Lower leg skin (tissue), 4 donors: ENCODE results near the gene TCERG1L. TPM values are rescaled to one million over a fixed set of nuclear protein-coding genes. Genes with fewer than 3 reads are reported as not detected.
"Not testable (repeated sequence)": the region's sequence is repeated elsewhere in the genome, so short reads cannot be mapped to it uniquely, and the experiment has no call there.

ENCODE experiments used
- DNase-seq, 2 donors: peaks; one replicate each; pipeline ENCODE4 v3.0.0-alpha.2; 2019; ENCODE audit warnings: low spot score in 2 of 2
- H3K4me3 ChIP-seq: fragments of 200-600 bp; sonication (generic); 2 replicates; pipeline ENCODE4 v1.5.1; 2017; ENCODE audit warnings: mild to moderate bottlenecking, low read depth; ENCODE audit not compliant: poor library complexity, severe bottlenecking
- CTCF ChIP-seq, 3 donors: fragments of 450-650 bp; IDR thresholded peaks; one replicate each; pipeline ENCODE4 v1.5.1; 2016; ENCODE audit warnings: antibody characterized with exemption in 3 of 3, mild to moderate bottlenecking in 3 of 3, moderate library complexity in 2 of 3
- POLR2A ChIP-seq, 2 donors: fragments of 450-650 bp; IDR thresholded peaks; one replicate each; pipeline ENCODE4 v1.6.1; 2016 to 2017; ENCODE audit warnings: antibody characterized with exemption in 2 of 2, mild to moderate bottlenecking in 1 of 2, moderate library complexity in 1 of 2
- WGBS, 2 donors: methylation state at CpG; one replicate each; pipeline ENCODE4 v1.1.5; 2018; 5-methylcytosine and 5-hydroxymethylcytosine counted together
- intact Hi-C: fragments of 100-400 bp; cut with DNase I; formaldehyde crosslinking; loops from one replicate; pipeline ENCODE4 v1.15.0; 2023; ENCODE audit warnings: low total_unique reads
- total RNA-seq, 4 donors: library from RNA; depleted of rRNA; stranded (reverse); fragments of >200 nt; gene quantifications; one replicate each; pipeline ENCODE4 v1.1.0, GENCODE V29; 2016

The TCERG1L gene
- total RNA-seq, 4 donors from 2014 or later, result 0.57 to 1.1 (median 0.90) TPM

GRCh38 chr10:131178521-131179331 lies 132.8 kb downstream of the TCERG1L start:
- WGBS, 2 donors, result 59 to 81% methylated on average over 18 to 29 of the region's 29 CpGs
- no peak for TF ChIP-seq POLR2A (IDR thresholded peaks at IDR 0.05)
- TF ChIP-seq CTCF (IDR thresholded peaks at IDR 0.05), result no peak
- DNase-seq, result peak in 1 of 2 donors; percentile 76
- intact Hi-C loops, result no loop called here
- no peak overlapping the region for H3K4me3 ChIP-seq

- peak in 1 of 2 donors; percentile 68 for DNase-seq
- no peak overlapping the region for H3K4me3 ChIP-seq
- intact Hi-C loops, result no loop called here
- WGBS, 2 donors, result 22 to 28% methylated on average over 27 to 30 of the region's 31 CpGs
- TF ChIP-seq POLR2A (IDR thresholded peaks at IDR 0.05), result no peak
- TF ChIP-seq CTCF (IDR thresholded peaks at IDR 0.05), result no peak
These were observed 133.8 kb downstream of the TCERG1L start for GRCh38 chr10:131177431-131178327.

GRCh38 chr10:131176907-131177306 lies 134.6 kb downstream of the TCERG1L start:
- H3K4me3 ChIP-seq, result no peak overlapping the region
- no peak for TF ChIP-seq CTCF (IDR thresholded peaks at IDR 0.05)
- TF ChIP-seq POLR2A (IDR thresholded peaks at IDR 0.05), result no peak
- intact Hi-C loops, result no loop called here
- DNase-seq, result peak in 1 of 2 donors; percentile 7
- 75 to 84% methylated on average over 8 of the region's 8 CpGs for WGBS, 2 donors

- H3K4me3 ChIP-seq, intact Hi-C loops: not testable (repeated sequence)
- WGBS, 2 donors, result 80 to 81% methylated on average over 7 of the region's 7 CpGs
- DNase-seq, result peak in 1 of 2 donors; percentile 34
These were observed 135.2 kb downstream of the TCERG1L start for GRCh38 chr10:131176324-131176723.

GRCh38 chr10:131175891-131176290 lies 135.6 kb downstream of the TCERG1L start:
- WGBS, 2 donors, result 92 to 94% methylated on average over 13 of the region's 13 CpGs
- peak in 1 of 2 donors; percentile 28 for DNase-seq
- intact Hi-C loops, result no loop called here
- H3K4me3 ChIP-seq, result no peak overlapping the region
- TF ChIP-seq POLR2A (IDR thresholded peaks at IDR 0.05) (no peak), CTCF (IDR thresholded peaks at IDR 0.05) (no peak)
